Measurements from ENCODE around the gene TFDP2.
"Not testable (repeated sequence)": the region's sequence is repeated elsewhere in the genome, so short reads cannot be mapped to it uniquely, and the experiment has no call there.

Gene TFDP2

DNA sequence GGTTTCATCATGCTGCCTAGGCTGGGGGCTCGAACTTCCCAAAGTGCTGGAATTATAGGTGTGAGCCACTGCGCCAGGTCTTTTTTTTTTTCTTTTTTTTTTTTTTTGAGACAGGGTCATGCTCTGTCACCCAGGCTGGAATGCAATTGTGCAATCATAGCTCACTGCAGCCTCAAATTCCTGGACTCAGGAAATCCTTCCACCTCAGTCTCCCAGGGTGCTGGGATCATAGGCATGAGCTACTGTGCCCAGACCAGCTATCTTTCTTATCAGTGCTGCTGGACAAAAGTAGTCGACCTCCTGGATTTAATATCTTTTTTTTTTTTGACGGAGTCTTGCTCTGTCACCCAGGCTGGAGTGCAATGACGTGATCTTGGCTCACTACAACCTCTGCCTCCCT, 60.8 kb downstream of the TFDP2 start:
- H3K4me3 ChIP-seq (ENCODE audit: control insufficient read depth, low read depth, low read length): no peak overlapping the region
- TF ChIP-seq, protein P1, sequence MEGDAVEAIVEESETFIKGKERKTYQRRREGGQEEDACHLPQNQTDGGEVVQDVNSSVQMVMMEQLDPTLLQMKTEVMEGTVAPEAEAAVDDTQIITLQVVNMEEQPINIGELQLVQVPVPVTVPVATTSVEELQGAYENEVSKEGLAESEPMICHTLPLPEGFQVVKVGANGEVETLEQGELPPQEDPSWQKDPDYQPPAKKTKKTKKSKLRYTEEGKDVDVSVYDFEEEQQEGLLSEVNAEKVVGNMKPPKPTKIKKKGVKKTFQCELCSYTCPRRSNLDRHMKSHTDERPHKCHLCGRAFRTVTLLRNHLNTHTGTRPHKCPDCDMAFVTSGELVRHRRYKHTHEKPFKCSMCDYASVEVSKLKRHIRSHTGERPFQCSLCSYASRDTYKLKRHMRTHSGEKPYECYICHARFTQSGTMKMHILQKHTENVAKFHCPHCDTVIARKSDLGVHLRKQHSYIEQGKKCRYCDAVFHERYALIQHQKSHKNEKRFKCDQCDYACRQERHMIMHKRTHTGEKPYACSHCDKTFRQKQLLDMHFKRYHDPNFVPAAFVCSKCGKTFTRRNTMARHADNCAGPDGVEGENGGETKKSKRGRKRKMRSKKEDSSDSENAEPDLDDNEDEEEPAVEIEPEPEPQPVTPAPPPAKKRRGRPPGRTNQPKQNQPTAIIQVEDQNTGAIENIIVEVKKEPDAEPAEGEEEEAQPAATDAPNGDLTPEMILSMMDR (conservative IDR thresholded peaks at IDR 0.05; ENCODE audit: control insufficient read depth, insufficient read depth, low read depth, low read length): no peak
- DNase-seq (ENCODE audit: low read depth): peak; percentile 11

DNA sequence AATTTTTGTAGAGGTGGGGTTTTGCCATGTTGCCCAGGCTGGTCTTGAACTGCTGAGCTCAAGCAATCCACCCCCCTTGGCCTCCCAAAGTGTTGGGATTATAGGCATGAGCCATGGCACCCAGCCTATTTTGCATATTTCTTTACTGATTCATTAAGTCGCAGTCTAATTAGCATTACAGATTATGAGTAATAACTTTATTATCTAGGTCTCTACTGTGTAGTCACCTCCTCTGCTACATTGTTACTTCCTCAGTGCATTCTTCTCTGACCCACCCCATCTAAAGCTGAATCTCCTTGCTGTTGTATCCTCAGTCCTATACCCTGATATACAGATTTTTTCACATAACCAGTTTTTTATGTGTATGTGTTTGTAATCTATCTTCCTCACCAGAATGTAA, 61.7 kb downstream of the TFDP2 start:
- no peak overlapping the region for H3K4me3 ChIP-seq (ENCODE audit: control insufficient read depth, low read depth, low read length)
- DNase-seq (ENCODE audit: low read depth): peak; percentile 69
- TF ChIP-seq, protein P1 (conservative IDR thresholded peaks at IDR 0.05; ENCODE audit: control insufficient read depth, insufficient read depth, low read depth, low read length): no peak

DNA sequence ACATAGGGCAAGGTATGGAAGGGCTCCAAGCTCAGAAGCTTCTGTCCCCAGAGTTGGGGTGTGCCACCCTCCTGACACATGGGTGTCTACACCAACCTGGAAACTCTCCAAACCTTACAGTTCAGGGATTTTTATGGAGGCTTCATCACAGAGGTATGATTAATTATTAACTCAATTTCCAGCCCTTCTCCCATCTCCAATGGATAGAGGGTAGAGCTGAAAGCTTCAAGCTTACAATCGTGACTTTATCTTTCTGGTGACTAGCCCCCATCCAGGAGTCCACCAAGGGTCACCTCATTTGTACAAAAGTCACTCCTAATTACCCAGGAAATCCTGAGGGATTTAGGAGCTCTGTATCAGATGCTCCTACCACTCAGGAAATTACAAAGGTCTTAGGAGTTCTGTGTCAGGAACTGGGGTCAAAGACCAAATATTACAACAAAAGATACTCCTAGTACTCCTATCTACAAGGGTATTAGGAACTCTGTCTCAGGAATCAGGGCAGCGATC, 62.7 kb downstream of the TFDP2 start:
- TF ChIP-seq, protein P1 (conservative IDR thresholded peaks at IDR 0.05; ENCODE audit: control insufficient read depth, insufficient read depth, low read depth, low read length): no peak
- no peak for DNase-seq (ENCODE audit: low read depth)
- H3K4me3 ChIP-seq (ENCODE audit: control insufficient read depth, low read depth, low read length): no peak overlapping the region

DNA sequence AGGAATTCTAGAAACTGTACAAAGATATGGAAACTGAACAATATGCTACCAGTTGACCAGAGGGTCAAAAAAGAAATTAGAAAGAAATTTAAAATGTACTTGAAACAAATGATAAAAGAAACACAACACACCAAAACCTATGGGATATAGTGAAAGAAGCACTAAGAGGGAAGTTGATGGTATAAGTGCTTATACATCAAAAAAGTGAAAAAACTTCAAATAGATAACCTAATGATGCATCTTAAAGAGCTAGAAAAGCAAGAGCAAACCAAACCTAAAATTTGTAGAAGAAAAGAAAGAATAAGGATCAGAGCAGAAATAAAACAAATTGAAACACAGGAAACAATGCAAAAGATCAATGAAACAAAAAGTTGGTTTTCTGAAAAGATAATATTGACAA, 68.2 kb downstream of the TFDP2 start:
- TF ChIP-seq, protein P1 (conservative IDR thresholded peaks at IDR 0.05; ENCODE audit: control insufficient read depth, insufficient read depth, low read depth, low read length): no peak
- no peak for DNase-seq (ENCODE audit: low read depth)

DNA sequence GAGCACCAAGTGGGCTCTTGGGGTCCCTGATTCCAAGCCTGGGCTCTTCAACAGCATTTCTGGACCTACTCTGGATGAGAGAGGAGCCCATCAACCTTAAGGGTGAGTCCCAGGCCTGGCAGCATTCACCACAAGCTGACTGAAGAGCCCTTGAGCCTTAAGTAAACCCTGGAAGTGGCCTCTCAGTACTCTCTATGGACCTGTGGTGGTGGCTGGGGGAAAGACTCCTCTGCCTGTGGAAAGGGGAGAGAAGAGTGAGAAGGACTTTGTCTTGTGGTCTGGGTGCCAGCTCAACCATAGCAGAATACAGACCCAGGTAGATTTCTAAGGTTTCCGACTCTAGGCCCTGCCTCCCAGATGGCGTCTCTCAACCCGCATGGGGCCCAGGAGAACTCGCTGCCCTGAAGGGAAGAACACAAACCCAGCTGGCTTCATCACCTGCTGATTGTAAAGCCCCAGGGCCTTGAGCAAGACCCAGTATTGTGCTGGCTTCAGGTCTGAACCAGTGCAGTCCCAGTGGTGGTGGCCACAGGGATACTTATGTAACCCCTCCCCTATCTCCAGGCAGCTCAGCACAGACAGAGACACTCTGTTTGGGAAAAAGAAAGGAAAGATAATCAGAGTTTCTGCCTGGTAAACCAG, 71.4 kb downstream of the TFDP2 start:
- TF ChIP-seq, protein P1 (conservative IDR thresholded peaks at IDR 0.05; ENCODE audit: control insufficient read depth, insufficient read depth, low read depth, low read length): no peak
- no peak overlapping the region for H3K4me3 ChIP-seq (ENCODE audit: control insufficient read depth, low read depth, low read length)
- no peak for DNase-seq (ENCODE audit: low read depth)

More for the DNA sequence above, 68.2 kb downstream of the TFDP2 start:
- no peak overlapping the region for H3K4me3 ChIP-seq (ENCODE audit: control insufficient read depth, low read depth, low read length)

DNA sequence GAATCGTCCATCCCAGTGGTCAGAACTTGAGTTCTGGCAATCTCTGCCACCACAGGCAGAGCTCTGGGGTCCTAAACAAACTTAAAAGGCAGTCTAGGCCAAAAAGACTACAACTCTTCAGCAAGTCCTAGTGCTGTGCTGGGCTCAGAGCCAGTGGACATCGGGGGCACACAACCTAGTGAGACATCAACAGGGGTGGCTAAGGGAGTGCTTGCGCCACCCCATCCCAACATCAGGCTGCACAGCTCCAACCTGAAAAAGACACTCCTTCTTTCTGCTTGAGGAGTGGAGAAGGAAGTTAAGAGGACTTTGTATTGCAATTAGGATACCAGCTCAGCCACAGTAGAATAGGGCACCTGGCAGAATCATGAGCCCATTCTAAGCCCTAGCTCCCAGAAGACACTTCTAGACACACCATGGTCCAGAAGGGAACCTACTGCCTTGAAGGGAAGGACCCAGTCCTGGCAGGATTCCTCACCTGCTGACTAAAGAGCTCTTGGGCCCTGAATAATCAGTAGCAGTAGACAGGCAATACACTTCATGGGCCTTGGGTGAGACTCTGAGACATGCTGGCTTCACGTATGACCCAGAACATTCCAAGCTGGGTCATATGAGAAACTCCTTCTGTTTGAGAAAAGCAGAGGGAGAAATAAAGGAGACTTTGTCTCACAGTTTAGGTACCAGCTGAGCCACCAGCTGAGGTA, 72.0 kb downstream of the TFDP2 start:
- no peak for DNase-seq (ENCODE audit: low read depth)
- H3K4me3 ChIP-seq (ENCODE audit: control insufficient read depth, low read depth, low read length): no peak overlapping the region
- TF ChIP-seq, protein P1 (conservative IDR thresholded peaks at IDR 0.05; ENCODE audit: control insufficient read depth, insufficient read depth, low read depth, low read length): no peak

DNA sequence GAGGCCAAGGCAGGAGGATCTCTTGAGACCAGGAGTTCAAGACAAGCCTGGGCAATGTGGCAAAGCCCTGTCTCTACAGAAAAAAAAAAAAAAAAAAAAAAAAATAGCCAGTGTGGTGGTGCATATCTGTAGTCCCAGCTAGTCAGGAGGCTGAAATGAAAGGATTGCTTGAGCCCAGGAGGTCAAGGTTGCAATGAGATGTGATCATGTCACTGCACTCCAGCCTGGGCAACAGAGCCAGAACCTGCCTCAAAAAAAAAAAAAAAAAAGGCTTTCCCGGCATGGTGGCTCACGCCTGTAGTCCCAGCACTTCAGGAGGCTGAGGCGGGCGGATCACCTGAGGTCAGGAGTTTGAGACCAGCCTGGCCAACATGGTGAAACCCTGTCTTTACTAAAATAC, 73.7 kb downstream of the TFDP2 start:
- DNase-seq (ENCODE audit: low read depth); H3K4me3 ChIP-seq (ENCODE audit: control insufficient read depth, low read depth, low read length): not testable (repeated sequence)
